Urothelium cell line (cell line): Measurements from ENCODE around the gene VDAC2.
A peak's percentile ranks its signal among the peaks of the same experiment; 100 is the strongest.
"Not testable (repeated sequence)": the region's sequence is repeated elsewhere in the genome, so short reads cannot be mapped to it uniquely, and the experiment has no call there.

Source experiments
- DNase-seq: peaks from one replicate; pipeline ENCODE4 v3.0.0; 2011; ENCODE audit warnings: low spot score, mixed read lengths
- FAIRE-seq: peaks from 2 replicates; lab custom pipeline; 2011; peaks lifted over from hg19 to GRCh38; lab: Jason Lieb, UNC

The VDAC2 gene

GRCh38 chr10:75197906-75198305, 12.7 kb upstream of the VDAC2 start:
- FAIRE-seq (no peak), DNase-seq (no peak)

GRCh38 chr10:75199949-75200348, 10.6 kb upstream of the VDAC2 start:
- DNase-seq, FAIRE-seq: not testable (repeated sequence)

- no peak for DNase-seq
- FAIRE-seq = no peak
Measured at GRCh38 chr10:75201793-75202307, 8.7 kb upstream of the VDAC2 start.

GRCh38 chr10:75202321-75203045, 8.1 kb upstream of the VDAC2 start:
- no peak for FAIRE-seq
- DNase-seq = no peak

- DNase-seq, FAIRE-seq: not testable (repeated sequence)
Measured at GRCh38 chr10:75203046-75203620, 7.5 kb upstream of the VDAC2 start.

GRCh38 chr10:75203724-75204123, 6.9 kb upstream of the VDAC2 start:
- FAIRE-seq (no peak), DNase-seq (no peak)

- DNase-seq (no peak), FAIRE-seq (no peak)
Measured at GRCh38 chr10:75205908-75206307, 4.7 kb upstream of the VDAC2 start.

- not testable (repeated sequence) for DNase-seq, FAIRE-seq
Measured at GRCh38 chr10:75206638-75207037, 4.0 kb upstream of the VDAC2 start.

GRCh38 chr10:75207079-75207856, 3.3 kb upstream of the VDAC2 start:
- no peak for FAIRE-seq
- no peak for DNase-seq

- FAIRE-seq (no peak), DNase-seq (no peak)
Measured at GRCh38 chr10:75207857-75208144, 2.8 kb upstream of the VDAC2 start.

GRCh38 chr10:75208181-75208580, 2.4 kb upstream of the VDAC2 start:
- no peak for FAIRE-seq

GRCh38 chr10:75209086-75209920, 1.3 kb upstream of the VDAC2 start:
- no peak for FAIRE-seq
- no peak for DNase-seq

More at GRCh38 chr10:75208181-75208580, 2.4 kb upstream of the VDAC2 start:
- no peak for DNase-seq

GRCh38 chr10:75209921-75210281, 695 bp upstream of the VDAC2 start:
- FAIRE-seq (no peak), DNase-seq (peak; percentile 75)

GRCh38 chr10:75211007-75211691, 553 bp downstream of the VDAC2 start:
- FAIRE-seq (no peak), DNase-seq (peak; percentile 34)

- DNase-seq (no peak), FAIRE-seq (no peak)
Measured at GRCh38 chr10:75212343-75212742, 1.7 kb downstream of the VDAC2 start.

GRCh38 chr10:75220274-75220673, 9.7 kb downstream of the VDAC2 start:
- DNase-seq = no peak
- FAIRE-seq = no peak

- FAIRE-seq, DNase-seq: not testable (repeated sequence)
Measured at GRCh38 chr10:75221492-75221891, 10.9 kb downstream of the VDAC2 start.

GRCh38 chr10:75223507-75223906, 12.9 kb downstream of the VDAC2 start:
- DNase-seq (no peak), FAIRE-seq (no peak)

GRCh38 chr10:75226095-75226494, 15.5 kb downstream of the VDAC2 start:
- no peak for FAIRE-seq
- no peak for DNase-seq

- DNase-seq (no peak), FAIRE-seq (no peak)
Measured at GRCh38 chr10:75226656-75227055, 16.1 kb downstream of the VDAC2 start.
